ENCODE measurements around the gene TOP3A. TPM values are rescaled to one million over a fixed set of nuclear protein-coding genes. Genes with fewer than 3 reads are reported as not detected.

The TOP3A gene
- total and polyA plus RNA-seq, 2 of the 4 experiments (the other 2 are of a cell fraction), result 13.4 to 21.3 TPM

DNA sequence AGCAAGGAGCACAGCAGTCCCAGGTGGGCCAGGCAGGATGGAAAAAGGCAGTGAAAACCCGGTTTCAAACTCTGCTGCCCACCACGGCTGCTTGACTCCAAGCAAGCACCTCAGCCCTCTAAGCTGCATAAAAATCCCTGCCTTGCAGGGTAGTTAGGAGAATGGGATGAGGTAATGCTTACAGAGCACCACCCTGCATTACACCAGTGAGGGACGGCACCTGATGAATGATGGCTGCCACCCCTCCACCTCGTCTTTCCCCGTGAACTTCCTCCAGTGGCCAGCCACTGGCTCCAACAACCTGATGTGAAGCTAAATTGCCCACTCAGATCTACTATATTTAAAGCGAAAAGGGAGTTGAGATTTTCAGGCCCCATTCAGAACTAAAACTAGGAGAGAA, 33.0 kb downstream of the TOP3A start (continued):
- TF ChIP-seq, protein P1, sequence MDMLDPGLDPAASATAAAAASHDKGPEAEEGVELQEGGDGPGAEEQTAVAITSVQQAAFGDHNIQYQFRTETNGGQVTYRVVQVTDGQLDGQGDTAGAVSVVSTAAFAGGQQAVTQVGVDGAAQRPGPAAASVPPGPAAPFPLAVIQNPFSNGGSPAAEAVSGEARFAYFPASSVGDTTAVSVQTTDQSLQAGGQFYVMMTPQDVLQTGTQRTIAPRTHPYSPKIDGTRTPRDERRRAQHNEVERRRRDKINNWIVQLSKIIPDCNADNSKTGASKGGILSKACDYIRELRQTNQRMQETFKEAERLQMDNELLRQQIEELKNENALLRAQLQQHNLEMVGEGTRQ (IDR thresholded peaks at IDR 0.05; ENCODE audit: low read depth, low read length), result no peak
- TF ChIP-seq CEBPB (IDR thresholded peaks at IDR 0.05; ENCODE audit: low read depth, low read length) (no peak), MAFK (IDR thresholded peaks at IDR 0.05; ENCODE audit: low read depth, low read length) (no peak)

DNA sequence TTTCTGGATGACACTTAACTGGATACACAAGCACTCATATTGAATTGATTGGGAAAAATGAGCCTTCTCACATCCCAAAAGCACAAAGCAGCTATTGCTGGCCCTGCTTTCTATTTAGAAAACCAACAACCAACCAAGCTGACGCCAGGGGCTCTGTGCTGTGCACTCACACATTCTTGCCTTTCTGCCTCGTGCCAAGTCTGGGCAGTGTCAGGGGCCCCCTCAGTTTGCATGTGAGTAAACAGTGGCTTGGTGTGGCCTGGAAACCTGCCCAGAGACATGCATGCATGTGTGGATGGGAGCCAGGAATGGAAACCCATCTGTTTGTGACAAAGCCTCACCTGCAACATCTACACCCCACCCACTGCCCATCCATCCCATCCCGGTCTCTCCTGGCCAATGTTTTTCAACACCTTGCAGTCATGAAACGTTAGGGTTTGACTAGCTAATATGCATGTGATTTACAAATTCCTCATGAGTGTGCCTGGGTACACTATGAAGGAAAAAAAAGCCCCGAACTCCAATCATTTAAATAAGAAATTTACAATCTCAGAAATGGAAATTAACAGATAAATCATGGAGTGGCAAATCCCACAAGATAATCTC, 33.9 kb downstream of the TOP3A start:
- Histone ChIP-seq H2AFZ (replicated peaks; ENCODE audit: low read length, poor library complexity) (no peak overlapping the region), H3K9me3 (ENCODE audit: control insufficient read depth, insufficient read depth, low read length) (no peaks in the 10 kb centered on the region), H2AK5ac (ENCODE audit: low read depth, low read length) (no peak overlapping the region), H3K36me3 (ENCODE audit: control insufficient read depth, insufficient read depth, low read length) (peaks cover 66% of the 10 kb centered on the region), H4K91ac (ENCODE audit: insufficient read depth, low read depth, low read length) (no peak overlapping the region), H2BK20ac (ENCODE audit: low read depth, low read length) (no peak overlapping the region), H3K27ac (ENCODE audit: insufficient read depth, low read length) (peak overlapping the region; percentile 8; the same call in 1 of the 2 replicates), H4K20me1 (ENCODE audit: insufficient read depth, low read length) (no peaks in the 10 kb centered on the region; the same call in 1 of the 2 replicates), H3K9ac (ENCODE audit: low read depth, low read length) (no peak overlapping the region), H3K4me2 (ENCODE audit: low read depth, low read length) (no peak overlapping the region), H2BK5ac (ENCODE audit: low read depth, low read length, poor library complexity, severe bottlenecking) (no peak overlapping the region), H4K5ac (ENCODE audit: low read depth, low read length) (no peak overlapping the region), H3K18ac (ENCODE audit: low read depth, low read length) (no peak overlapping the region), H3K27me3 (ENCODE audit: control insufficient read depth, insufficient read depth, low read length) (no peaks in the 10 kb centered on the region), H2BK15ac (ENCODE audit: low read depth, low read length) (no peak overlapping the region), H3K9me1 (ENCODE audit: insufficient read depth, low read length) (peaks cover 9% of the 10 kb centered on the region; the same call in 1 of the 2 replicates), H3K14ac (replicated peaks; ENCODE audit: low read depth, low read length) (no peak overlapping the region), H3K4ac (ENCODE audit: low read depth, low read length) (no peak overlapping the region), H3K56ac (ENCODE audit: extremely low read depth, insufficient read depth, low read length) (no peak overlapping the region), H3K4me1 (ENCODE audit: control insufficient read depth, insufficient read depth, low read length) (peaks cover 6% of the 10 kb centered on the region; the same call in 1 of the 2 replicates), H2AK9ac (replicated peaks; ENCODE audit: low read depth, low read length, poor library complexity) (no peak overlapping the region), H3K23ac (ENCODE audit: low read depth, low read length) (no peak overlapping the region), H2BK120ac (ENCODE audit: low read depth, low read length) (no peak overlapping the region), H3K79me1 (ENCODE audit: low read depth in 1 of 2, low read length in 2 of 2) (peaks cover 7 to 27% of the 10 kb centered on the region in 2 experiments), H3K4me3 (ENCODE audit: insufficient read depth, low read depth, low read length) (no peak overlapping the region), H4K8ac (ENCODE audit: low read depth in 2 of 2, low read length in 2 of 2) (no peak overlapping the region)
- in situ Hi-C loops (cut with MboI; ENCODE audit: low sequenced_read_pairs), result no loop called here
- intact Hi-C loops (cut with micrococcal nuclease), result no loop called here
- WGBS, 2 experiments (ENCODE audit: extremely low coverage in 2 of 2, insufficient read length in 1 of 2), result no CpG with 5 or more reads among the region's 5 CpGs
- dilution Hi-C loops (cut with HindIII; ENCODE audit: low sequenced_read_pairs, unreplicated experiment), result no loop called here
- DNase-seq (peak; percentile 27), ATAC-seq (ENCODE audit: low read depth) (peak; percentile 70)
- ChIA-PET POLR2A (ENCODE audit: unreplicated experiment) (no interaction called here), CTCF (no interaction called here)
- BruUV-seq (replicated peaks), result no TSS peak
- no peak for TF ChIP-seq MAZ (IDR thresholded peaks at IDR 0.05; ENCODE audit: borderline replicate concordance, low read depth, low read length)
- TF ChIP-seq SMC3 (IDR thresholded peaks at IDR 0.05; ENCODE audit: low read depth, low read length), result no peak
- TF ChIP-seq, protein P1 (IDR thresholded peaks at IDR 0.05; ENCODE audit: low read depth, low read length), result no peak
- no peak for TF ChIP-seq RFX5 (IDR thresholded peaks at IDR 0.05; ENCODE audit: low read depth, low read length)
- no peak for TF ChIP-seq CHD1 (IDR thresholded peaks at IDR 0.05; ENCODE audit: low read depth, low read length)
- no peak for TF ChIP-seq POLR2A (IDR thresholded peaks at IDR 0.05; ENCODE audit: low read depth, low read length)
- TF ChIP-seq BHLHE40 (IDR thresholded peaks at IDR 0.05; ENCODE audit: low read depth, low read length), result peak; percentile 62
- TF ChIP-seq RAD21 (IDR thresholded peaks at IDR 0.05; ENCODE audit: low read length), result no peak

Measured in IMR-90 (cell line).